Measurements from ENCODE around the gene SASH1. TPM values are rescaled to one million over a fixed set of nuclear protein-coding genes. Genes with fewer than 3 reads are reported as not detected.
A peak's percentile ranks its signal among the peaks of the same experiment; 100 is the strongest.

SASH1 gene
- total RNA-seq, 1 experiment from 2014 or later, result 9.8 TPM

GRCh38 chr6:148464319-148465010 lies 121.8 kb downstream of the SASH1 start:
- H3K36me3 ChIP-seq (ENCODE audit: low read depth, low read length), result no peaks in the 10 kb centered on the region
- no peak overlapping the region for H3K9ac ChIP-seq (ENCODE audit: low read length)
- no peaks in the 10 kb centered on the region for H4K20me1 ChIP-seq (ENCODE audit: low read length)
- ChIA-PET POLR2A (ENCODE audit: unreplicated experiment) (no interaction called here), CTCF (no interaction called here)
- DNase-seq, result peak; percentile 79
- H3K4me3 ChIP-seq (ENCODE audit: low read length), result no peak overlapping the region
- TF ChIP-seq CTCF (conservative IDR thresholded peaks at IDR 0.05; ENCODE audit: low read depth, low read length), result peak; percentile 91
- no peak for TF ChIP-seq EZH2phosphoT487 (IDR thresholded peaks at IDR 0.05; ENCODE audit: borderline replicate concordance, low read length)
- no peak for TF ChIP-seq EZH2 (IDR thresholded peaks at IDR 0.05; ENCODE audit: low read length, unreplicated experiment)
- peaks cover 3% of the 10 kb centered on the region; the same call in 1 of the 2 replicates for H3K4me1 ChIP-seq (ENCODE audit: insufficient read depth, low read length)
- peak; percentile 70 for ATAC-seq
- H3K79me2 ChIP-seq (ENCODE audit: low read length), result no peaks in the 10 kb centered on the region
- BruUV-seq (replicated peaks), result no TSS peak
- no peak overlapping the region for H3K4me2 ChIP-seq (ENCODE audit: low read length)
- H2AFZ ChIP-seq (ENCODE audit: low read length), result no peak overlapping the region
- no peaks in the 10 kb centered on the region for H3K9me2 ChIP-seq (replicated peaks; ENCODE audit: low read length)
- H3F3A ChIP-seq (ENCODE audit: low read length, unreplicated experiment), result no peaks in the 10 kb centered on the region
- no peak overlapping the region for H3K27ac ChIP-seq (ENCODE audit: low read length)
- intact Hi-C loops (cut with micrococcal nuclease), result loop anchor here (1.0 to 5.0 kb wide), 5 partner anchors 122 to 957 kb away; partner anchors contain the start of gene SASH1
- H3K27me3 ChIP-seq (ENCODE audit: low read length), result no peaks in the 10 kb centered on the region
- no peaks in the 10 kb centered on the region for H3K9me3 ChIP-seq (ENCODE audit: low read length)

- H3K4me1 ChIP-seq (ENCODE audit: insufficient read depth, low read length), result peaks cover 3% of the 10 kb centered on the region; the same call in 1 of the 2 replicates
- H2AFZ ChIP-seq (ENCODE audit: low read length), result no peak overlapping the region
- H3K27ac ChIP-seq (ENCODE audit: low read length), result no peak overlapping the region
- no peak overlapping the region for H3K4me2 ChIP-seq (ENCODE audit: low read length)
- TF ChIP-seq EZH2 (IDR thresholded peaks at IDR 0.05; ENCODE audit: low read length, unreplicated experiment) (no peak), EZH2phosphoT487 (IDR thresholded peaks at IDR 0.05; ENCODE audit: borderline replicate concordance, low read length) (no peak), CTCF (conservative IDR thresholded peaks at IDR 0.05; ENCODE audit: low read depth, low read length) (no peak)
- DNase-seq (no peak), ATAC-seq (no peak)
- ChIA-PET CTCF (no interaction called here), POLR2A (ENCODE audit: unreplicated experiment) (no interaction called here)
- H4K20me1 ChIP-seq (ENCODE audit: low read length), result no peaks in the 10 kb centered on the region
- H3K79me2 ChIP-seq (ENCODE audit: low read length), result no peaks in the 10 kb centered on the region
- no peaks in the 10 kb centered on the region for H3K9me3 ChIP-seq (ENCODE audit: low read length)
- no peaks in the 10 kb centered on the region for H3K36me3 ChIP-seq (ENCODE audit: low read depth, low read length)
- no peaks in the 10 kb centered on the region for H3K27me3 ChIP-seq (ENCODE audit: low read length)
- intact Hi-C loops (cut with micrococcal nuclease), result loop anchor here (2.0 kb wide), 1 partner anchor 122 kb away; the partner anchor contains the start of gene SASH1
- H3F3A ChIP-seq (ENCODE audit: low read length, unreplicated experiment), result no peaks in the 10 kb centered on the region
- H3K4me3 ChIP-seq (ENCODE audit: low read length), result no peak overlapping the region
- no TSS peak for BruUV-seq (replicated peaks)
- no peak overlapping the region for H3K9ac ChIP-seq (ENCODE audit: low read length)
- H3K9me2 ChIP-seq (replicated peaks; ENCODE audit: low read length), result no peaks in the 10 kb centered on the region
These were observed 122.3 kb downstream of the SASH1 start for GRCh38 chr6:148465011-148465335.

GRCh38 chr6:148465670-148466069 lies 123.0 kb downstream of the SASH1 start:
- ATAC-seq, result no peak
- no peak overlapping the region for H3K4me3 ChIP-seq (ENCODE audit: low read length)
- no peaks in the 10 kb centered on the region for H3F3A ChIP-seq (ENCODE audit: low read length, unreplicated experiment)
- ChIA-PET POLR2A (ENCODE audit: unreplicated experiment) (no interaction called here), CTCF (interaction anchor here (0.7 kb wide), 1 partner anchor 14 kb away, joined by 4 read pairs; no protein-coding TSS in a partner anchor)
- no peaks in the 10 kb centered on the region for H3K9me3 ChIP-seq (ENCODE audit: low read length)
- H3K4me1 ChIP-seq (ENCODE audit: insufficient read depth, low read length), result peaks cover 3% of the 10 kb centered on the region; the same call in 1 of the 2 replicates
- BruUV-seq (replicated peaks), result no TSS peak
- TF ChIP-seq EZH2phosphoT487 (IDR thresholded peaks at IDR 0.05; ENCODE audit: borderline replicate concordance, low read length), result no peak
- no peak for TF ChIP-seq CTCF (conservative IDR thresholded peaks at IDR 0.05; ENCODE audit: low read depth, low read length)
- no peak for TF ChIP-seq EZH2 (IDR thresholded peaks at IDR 0.05; ENCODE audit: low read length, unreplicated experiment)
- no peak overlapping the region for H3K27ac ChIP-seq (ENCODE audit: low read length)
- no peak overlapping the region for H3K4me2 ChIP-seq (ENCODE audit: low read length)
- no peak for DNase-seq
- H4K20me1 ChIP-seq (ENCODE audit: low read length), result no peaks in the 10 kb centered on the region
- intact Hi-C loops (cut with micrococcal nuclease), result loop anchor here (2.0 kb wide), 1 partner anchor 123 kb away; the partner anchor contains the start of gene SASH1
- no peaks in the 10 kb centered on the region for H3K79me2 ChIP-seq (ENCODE audit: low read length)
- no peaks in the 10 kb centered on the region for H3K27me3 ChIP-seq (ENCODE audit: low read length)
- no peak overlapping the region for H2AFZ ChIP-seq (ENCODE audit: low read length)
- no peaks in the 10 kb centered on the region for H3K9me2 ChIP-seq (replicated peaks; ENCODE audit: low read length)
- H3K36me3 ChIP-seq (ENCODE audit: low read depth, low read length), result no peaks in the 10 kb centered on the region
- no peak overlapping the region for H3K9ac ChIP-seq (ENCODE audit: low read length)

Data from PC-3 (cell line).